Medulla oblongata (tissue), 1 donor: ENCODE data around the gene TARS2.

Experiments
- DNase-seq: peaks from one replicate; pipeline ENCODE4 v3.0.0-alpha.2; 2015; ENCODE audit errors: extremely low spot score

The TARS2 gene

DNA sequence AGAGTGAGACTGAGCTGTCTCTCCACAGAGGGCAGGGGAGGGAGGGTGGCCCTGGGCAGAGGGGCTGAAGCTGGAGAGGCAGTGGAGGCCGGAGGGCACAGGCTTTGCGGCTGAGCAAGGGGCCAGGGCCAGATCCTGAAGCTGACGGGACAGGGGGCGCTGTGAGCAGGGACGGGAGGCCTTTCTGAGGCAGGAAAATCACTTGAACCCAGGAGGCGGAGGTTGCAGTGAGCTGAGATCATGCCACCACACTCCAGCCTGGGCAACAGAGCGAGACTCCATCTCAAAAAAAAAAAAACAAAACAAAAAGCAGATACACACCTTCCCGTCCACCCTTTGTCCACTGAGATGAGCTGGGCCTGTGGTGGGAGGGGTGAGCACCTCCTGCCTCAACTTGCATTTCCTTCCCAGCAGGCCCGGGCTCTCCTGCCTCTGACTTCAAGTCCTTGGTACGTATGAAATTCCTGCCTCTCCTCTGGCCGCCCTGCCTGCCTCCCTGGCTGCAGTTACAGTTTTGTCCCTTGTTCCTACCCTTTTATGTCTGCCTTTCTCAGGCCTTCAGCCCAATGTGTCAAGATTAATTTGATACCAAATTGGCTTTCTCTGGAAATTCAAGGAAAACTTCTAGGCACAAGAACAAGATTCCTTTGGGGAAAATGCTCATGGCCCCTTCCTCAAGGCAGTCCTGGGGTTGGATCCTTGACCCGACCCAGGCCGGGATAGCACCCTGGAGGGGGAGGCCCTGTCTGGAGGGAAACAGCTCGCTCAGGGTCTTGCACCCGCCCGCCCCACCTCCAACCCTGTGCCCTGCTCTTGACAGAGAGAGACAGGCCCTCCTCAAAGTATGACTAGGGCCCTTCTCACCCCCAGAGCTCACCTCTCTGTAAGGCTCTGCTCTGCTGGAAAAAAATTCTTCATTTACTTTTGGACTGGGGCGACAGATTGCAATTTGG is 50.8 kb downstream of the TARS2 start:
- DNase-seq: no peak

- no peak for DNase-seq
Measured at GRCh38 chr1:150543500-150544143, 56.4 kb downstream of the TARS2 start.

- DNase-seq: no peak
Measured at GRCh38 chr1:150544204-150544603, 57.0 kb downstream of the TARS2 start.

- no peak for DNase-seq
Measured at GRCh38 chr1:150545486-150546032, 58.3 kb downstream of the TARS2 start.

DNA sequence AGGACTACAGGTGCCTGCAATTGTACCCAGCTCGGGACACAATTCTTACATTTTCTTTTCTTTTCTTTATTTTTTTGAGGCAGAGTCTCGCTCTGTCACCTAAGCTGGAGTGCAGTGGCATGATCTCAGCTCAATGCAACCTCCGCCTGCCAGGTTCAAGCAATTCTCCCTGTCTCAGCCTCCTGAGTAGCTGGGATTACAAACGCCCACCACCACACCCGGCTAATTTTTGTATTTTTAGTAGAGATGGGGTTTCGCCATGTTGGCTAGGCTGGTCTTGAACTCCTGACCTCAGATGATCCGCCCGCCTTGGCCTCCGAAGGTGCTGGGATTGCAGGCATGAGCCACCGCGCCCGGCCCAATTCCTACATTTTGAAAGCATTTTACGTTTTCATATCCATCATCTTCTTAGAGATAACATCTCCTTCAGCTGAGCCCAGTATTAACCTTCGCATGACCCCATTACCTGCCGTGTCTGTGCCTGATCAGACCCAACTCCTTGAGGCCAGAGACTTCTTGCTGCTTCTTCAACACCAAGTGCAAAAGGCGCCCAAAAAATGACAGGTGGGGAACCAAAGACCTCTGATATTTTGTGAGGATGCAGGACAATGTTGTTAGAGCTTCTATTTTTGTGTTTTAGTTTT is 59.2 kb downstream of the TARS2 start:
- no peak for DNase-seq

DNA sequence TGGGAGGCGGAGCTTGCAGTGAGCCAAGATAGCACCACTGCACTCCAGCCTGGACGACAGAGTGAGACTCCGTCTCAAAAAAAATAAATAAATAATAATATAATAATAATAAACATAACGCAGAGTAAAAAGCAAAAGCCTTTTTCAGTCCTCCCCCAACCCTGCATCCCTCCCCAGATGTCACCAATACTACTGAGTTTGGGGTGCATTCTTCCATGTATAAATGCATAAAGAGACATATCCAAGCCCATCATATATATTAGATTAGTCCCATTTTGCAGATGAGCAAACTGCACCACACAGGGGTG is 61.1 kb downstream of the TARS2 start:
- no peak for DNase-seq

DNA sequence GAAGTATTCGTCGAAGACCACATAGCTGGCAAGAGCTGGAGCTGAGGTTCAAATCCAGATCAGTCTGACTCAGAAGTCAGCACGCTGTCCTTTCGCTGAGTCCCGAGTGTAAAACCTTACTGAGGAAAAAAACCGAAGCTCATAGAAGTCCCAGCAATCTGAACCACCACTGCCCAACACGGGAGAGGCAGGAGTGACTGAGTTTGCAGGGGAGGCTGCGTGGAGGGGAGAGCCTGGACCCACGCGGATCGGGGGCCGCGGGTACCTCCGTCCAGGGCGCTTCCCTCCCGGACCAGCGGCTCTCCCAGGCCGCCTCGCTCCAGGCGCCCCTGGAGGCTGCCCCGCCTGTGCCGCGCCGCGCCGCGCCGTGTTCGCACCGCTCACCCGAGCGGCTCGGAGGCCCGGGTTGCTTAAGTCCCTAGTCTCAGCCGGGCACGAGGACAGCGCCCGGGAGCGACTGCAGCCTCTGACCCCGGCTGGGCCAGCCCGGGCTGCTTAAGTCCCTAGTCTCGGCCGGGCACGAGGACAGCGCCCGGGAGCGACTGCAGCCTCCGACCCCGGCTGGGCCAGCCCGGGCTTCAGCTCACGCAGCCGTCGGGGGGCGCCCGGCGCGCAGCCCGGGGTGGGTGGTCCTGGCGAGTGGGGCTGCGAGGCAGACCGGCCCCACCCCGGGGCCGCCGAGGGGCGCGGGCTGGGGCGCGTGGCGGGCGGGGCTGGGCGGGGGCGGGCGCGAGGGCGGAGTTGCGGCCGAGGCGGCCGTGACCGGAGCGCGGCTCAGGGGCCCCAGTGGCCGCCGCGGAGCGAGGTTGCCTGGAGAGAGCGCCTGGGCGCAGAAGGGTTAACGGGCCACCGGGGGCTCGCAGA is 61.6 kb downstream of the TARS2 start, which contains the start of gene ADAMTSL4:
Gene ADAMTSL4, plus strand, starts transcription at position 777 of the 864 bp plus-strand sequence. CDS start 2,881 bp downstream, outside the sequence.
- DNase-seq: peak; percentile 38

DNA sequence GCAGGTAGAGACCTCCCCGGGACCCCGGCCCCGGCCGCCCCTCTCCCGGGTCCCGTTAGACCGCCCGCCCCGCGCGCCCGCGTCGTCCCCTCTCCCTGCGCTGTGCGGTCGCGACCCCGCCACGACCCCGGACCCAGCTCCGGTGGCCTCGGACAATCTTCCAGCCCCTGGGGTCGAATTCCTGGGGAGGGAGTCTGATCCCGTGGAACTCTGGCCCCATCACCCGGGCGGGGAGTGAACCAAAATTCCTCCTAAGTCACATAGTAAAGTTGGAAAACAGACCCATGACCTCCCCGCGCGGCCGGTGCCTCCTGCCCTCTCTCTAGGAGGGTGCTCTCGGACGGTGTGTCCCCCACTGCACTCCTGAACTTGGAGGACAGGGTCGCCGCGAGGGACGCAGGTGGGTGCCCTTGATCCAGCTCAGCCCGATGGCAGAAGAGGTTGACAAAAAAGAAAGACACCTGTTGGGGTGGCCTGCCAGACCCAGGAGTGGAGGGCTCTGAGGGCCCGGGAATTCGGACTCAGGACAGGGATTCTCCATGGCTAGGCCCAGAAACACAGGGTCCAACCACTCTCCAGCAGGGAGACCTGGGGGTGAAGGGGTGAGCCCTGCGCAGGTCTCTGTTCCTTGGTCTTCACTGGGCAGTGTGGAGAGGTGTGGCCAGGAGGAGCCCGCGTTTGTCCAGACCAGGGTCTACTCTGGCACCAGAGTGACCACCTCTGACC is 62.4 kb downstream of the TARS2 start:
- DNase-seq: no peak

- no peak for DNase-seq
Measured at GRCh38 chr1:150550222-150551050, 63.2 kb downstream of the TARS2 start.

DNA sequence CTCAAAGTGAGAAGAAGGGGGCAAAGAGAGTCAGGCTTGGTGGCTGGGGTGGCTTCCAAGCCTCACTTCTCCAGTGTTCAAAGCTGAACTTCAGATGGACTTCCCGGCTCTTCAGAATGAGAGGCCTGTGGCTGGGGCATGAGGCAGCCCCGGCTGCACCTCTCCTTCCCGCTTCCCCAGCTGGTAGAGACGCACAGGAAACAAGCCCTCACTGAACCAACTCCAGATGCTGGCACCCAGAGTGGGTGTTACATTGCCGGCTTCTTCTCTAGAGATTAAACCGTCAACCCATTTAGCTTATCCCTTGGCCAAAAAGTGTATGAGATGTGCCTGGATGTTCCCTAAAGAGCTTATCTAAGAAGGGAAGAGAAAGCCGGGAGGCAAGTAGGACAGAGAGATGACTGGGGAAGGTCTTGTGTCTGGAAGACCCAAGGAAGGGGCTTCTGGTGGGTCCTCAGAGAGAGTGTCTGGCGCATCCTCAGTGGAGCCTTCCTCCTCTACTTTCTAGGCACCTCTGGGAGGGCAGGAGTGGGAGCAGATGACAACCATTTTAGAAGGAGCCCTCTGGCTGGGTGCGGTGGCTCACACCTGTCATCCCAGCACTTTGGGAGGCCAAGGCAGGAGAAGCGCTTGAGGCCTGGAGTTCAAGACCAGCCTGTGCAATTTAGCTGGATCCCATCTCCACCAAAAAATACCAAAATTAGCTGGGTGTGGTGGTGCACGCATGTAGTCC is 64.0 kb downstream of the TARS2 start:
- DNase-seq: no peak

GRCh38 chr1:150551784-150552127 is 64.5 kb downstream of the TARS2 start:
- DNase-seq: no peak

DNA sequence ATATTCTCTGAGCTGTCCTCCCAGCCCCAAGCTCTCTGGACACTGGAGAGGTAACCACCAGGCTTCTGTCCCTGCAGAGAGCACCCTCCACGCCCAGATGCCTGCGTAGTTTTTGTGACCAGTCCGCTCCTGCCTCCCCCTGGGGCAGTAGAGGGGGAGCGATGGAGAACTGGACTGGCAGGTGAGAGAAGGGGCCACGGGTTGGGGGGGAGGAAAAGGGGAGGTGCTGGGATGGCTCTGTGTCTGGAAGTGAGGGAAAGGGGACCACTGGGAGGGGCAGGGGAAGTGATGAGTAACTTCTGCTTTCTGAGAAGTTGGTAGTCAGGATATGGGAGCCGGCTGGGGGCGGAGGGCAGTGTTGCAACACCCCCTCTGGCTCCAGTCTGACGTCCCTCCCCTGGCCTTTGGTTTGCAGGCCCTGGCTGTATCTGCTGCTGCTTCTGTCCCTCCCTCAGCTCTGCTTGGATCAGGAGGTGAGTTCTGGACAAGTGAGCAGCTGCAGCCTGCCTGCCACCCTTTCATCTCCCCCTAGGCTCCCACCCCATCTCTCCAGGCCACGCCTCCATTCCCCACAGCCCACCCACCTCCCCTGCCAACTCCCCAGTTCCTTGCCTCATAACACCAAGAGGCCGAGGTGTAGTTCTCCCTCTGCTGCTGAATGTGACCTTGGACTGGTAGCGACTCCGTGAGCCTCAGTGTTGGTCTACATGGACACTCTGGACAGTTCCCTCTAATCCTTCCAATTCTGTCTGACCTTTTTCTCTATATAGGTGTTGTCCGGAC is 65.1 kb downstream of the TARS2 start:
- peak; percentile 71 for DNase-seq

DNA sequence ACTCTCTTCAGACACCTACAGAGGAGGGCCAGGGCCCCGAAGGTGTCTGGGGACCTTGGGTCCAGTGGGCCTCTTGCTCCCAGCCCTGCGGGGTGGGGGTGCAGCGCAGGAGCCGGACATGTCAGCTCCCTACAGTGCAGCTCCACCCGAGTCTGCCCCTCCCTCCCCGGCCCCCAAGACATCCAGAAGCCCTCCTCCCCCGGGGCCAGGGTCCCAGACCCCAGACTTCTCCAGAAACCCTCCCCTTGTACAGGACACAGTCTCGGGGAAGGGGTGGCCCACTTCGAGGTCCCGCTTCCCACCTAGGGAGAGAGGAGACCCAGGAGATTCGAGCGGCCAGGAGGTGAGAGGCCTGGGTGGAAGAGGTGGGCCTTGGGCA is 65.7 kb downstream of the TARS2 start:
- DNase-seq: no peak

- no peak for DNase-seq
Measured at GRCh38 chr1:150553392-150554085, 66.3 kb downstream of the TARS2 start.

DNA sequence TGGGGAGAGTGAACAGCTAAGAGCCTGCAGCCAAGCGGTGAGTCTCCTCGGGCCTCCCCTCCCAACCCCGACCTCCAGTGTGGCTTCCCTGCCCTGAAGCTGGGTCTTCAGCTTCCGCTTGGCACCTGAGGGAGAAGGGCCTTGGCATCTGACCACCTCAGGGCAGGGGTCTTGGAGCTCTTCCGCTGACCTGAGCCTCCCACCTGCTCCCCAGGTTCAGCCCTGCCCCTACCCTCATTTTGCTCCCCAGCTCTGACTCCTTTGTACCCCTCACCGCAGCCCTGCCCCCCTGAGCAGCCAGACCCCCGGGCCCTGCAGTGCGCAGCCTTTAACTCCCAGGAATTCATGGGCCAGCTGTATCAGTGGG is 66.8 kb downstream of the TARS2 start:
- DNase-seq: no peak

DNA sequence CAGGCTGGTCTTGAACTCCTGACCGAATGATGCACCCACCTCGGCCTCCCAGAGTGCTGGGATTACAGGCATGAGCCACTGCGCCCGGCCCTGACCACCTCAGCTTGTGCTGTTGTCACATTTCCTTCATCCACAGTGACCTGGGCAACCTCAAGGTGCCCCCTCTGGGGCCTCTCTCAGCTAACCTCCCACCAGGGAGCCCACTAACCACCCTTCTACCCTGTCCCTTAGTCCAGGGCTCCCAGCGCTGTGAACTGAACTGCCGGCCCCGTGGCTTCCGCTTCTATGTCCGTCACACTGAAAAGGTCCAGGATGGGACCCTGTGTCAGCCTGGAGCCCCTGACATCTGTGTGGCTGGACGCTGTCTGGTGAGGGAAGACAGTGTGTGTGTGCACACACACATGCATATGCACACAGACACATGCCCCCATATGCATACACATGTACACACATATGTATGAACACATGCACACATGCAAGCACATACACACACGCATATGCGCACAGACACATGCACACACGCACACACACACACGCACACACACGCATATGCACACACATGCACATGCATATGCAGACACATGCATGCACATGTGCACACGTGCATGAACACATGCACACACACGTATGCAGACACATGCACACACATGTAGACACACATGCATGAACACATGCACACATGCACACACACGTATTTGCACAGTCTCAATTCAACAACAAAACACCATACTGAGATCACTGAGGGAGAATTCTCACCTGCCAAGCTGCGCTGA is 68.2 kb downstream of the TARS2 start:
- no peak for DNase-seq
